PC-9 (cell line): Measurements from ENCODE around the gene SMTNL1.

Experiments used
- EZH2 ChIP-seq: fragments of 200-600 bp; sonication (generic); IDR thresholded peaks from 2 replicates; pipeline ENCODE4 v1.8.0; 2017; ENCODE audit warnings: antibody characterized with exemption, low read depth
- TF ChIP-seq, protein P1 (sequence below): fragments of 200-600 bp; sonication (generic); conservative IDR thresholded peaks from 2 replicates; pipeline ENCODE4 v1.6.1; 2017; ENCODE audit warnings: mixed run types, antibody characterized with exemption, mild to moderate bottlenecking, moderate library complexity

DNA sequence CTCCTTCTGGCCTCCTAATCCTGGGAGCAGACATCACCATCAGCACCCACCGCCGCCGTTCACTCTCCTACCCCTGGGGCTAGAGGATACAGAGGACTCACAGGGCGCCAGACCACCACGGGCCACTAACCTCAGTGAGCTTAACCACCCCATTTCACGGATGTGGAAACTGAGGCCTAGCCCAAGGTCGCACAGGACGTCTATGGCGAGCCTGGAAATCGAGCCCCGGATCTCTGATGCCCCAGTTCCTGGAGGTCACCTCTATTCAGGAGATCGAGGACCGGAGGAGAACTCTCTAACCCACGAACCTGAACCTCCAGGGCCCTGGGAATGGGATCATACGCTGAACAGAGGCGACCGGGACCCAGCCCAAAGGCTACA lies 7.2 kb upstream of the SMTNL1 start:
- no peak for TF ChIP-seq EZH2
- TF ChIP-seq, protein P1, sequence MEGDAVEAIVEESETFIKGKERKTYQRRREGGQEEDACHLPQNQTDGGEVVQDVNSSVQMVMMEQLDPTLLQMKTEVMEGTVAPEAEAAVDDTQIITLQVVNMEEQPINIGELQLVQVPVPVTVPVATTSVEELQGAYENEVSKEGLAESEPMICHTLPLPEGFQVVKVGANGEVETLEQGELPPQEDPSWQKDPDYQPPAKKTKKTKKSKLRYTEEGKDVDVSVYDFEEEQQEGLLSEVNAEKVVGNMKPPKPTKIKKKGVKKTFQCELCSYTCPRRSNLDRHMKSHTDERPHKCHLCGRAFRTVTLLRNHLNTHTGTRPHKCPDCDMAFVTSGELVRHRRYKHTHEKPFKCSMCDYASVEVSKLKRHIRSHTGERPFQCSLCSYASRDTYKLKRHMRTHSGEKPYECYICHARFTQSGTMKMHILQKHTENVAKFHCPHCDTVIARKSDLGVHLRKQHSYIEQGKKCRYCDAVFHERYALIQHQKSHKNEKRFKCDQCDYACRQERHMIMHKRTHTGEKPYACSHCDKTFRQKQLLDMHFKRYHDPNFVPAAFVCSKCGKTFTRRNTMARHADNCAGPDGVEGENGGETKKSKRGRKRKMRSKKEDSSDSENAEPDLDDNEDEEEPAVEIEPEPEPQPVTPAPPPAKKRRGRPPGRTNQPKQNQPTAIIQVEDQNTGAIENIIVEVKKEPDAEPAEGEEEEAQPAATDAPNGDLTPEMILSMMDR, result no peak
